Measurements from ENCODE around the gene PASD1.

Gene PASD1

DNA sequence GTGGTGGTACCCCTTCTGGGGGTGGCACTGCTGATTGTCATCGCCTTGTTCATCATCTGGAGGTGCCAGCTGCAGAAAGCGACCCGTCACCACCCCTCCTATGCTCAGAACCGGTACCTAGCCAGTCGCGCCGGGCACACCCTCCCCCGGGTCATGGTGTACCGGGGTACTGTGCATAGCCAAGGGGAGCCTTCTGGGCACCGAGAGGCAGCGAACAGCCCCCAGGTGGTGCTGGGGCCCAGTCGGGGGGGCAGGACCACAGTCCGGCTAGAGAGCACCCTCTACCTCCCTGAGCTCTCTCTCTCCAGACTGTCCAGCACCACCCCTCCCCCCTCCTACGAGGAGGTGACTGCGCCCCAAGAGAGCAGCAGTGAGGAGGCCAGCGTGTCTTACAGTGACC lies 137.1 kb downstream of the PASD1 start:
- TF ChIP-seq JUND (IDR thresholded peaks at IDR 0.05; ENCODE audit: low read depth): no peak
- in situ Hi-C loops (cut with HindIII; ENCODE audit: low pct_unique_long_range_greater_than_20kb, low sequenced_read_pairs): no loop called here
- no peak for DNase-seq (ENCODE audit: low read depth in 1 of 2, low spot score in 1 of 2)

- no peak for TF ChIP-seq JUND (IDR thresholded peaks at IDR 0.05; ENCODE audit: low read depth)
- DNase-seq (ENCODE audit: low read depth in 1 of 2, low spot score in 1 of 2): no peak
- in situ Hi-C loops (cut with HindIII; ENCODE audit: low pct_unique_long_range_greater_than_20kb, low sequenced_read_pairs): no loop called here
Observed at GRCh38 chrX:151701071-151701470, 137.6 kb downstream of the PASD1 start.

GRCh38 chrX:151701531-151701930 lies 138.1 kb downstream of the PASD1 start:
- no peak for TF ChIP-seq JUND (IDR thresholded peaks at IDR 0.05; ENCODE audit: low read depth)
- no peak for DNase-seq (ENCODE audit: low read depth in 1 of 2, low spot score in 1 of 2)
- in situ Hi-C loops (cut with HindIII; ENCODE audit: low pct_unique_long_range_greater_than_20kb, low sequenced_read_pairs): no loop called here

DNA sequence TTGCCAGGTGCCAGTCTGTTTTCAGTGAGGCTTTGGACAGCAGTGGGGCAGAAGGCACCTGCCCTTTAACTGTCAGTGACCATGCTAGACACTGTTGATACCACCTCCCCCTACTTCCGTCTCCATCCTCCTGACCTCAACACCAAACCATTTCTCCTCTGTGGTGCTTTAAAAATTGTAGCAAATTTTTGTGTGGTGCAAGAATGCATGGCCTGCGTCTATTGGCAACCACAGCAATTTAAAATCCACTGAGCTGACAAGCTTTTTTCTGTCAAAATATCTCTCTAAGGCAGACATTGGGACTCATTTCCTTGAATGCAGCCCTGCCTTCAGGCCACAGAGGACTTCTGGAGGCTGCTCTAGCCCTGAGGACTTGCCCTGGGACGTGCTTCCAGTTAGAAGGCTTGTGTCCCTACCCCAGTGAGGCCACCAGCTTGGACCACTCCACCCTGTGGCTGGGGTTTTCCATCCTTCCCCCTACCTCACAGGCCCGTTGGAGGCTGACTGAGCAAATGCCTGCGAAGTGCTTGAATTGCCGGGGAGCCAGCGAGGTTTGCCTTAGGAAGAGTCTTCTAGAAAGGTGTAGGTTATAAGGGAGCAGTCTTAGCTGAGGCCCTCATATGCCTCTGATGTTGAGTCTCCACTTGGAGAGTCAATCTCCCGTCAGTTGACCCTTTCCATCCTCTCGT lies 138.7 kb downstream of the PASD1 start:
- in situ Hi-C loops (cut with HindIII; ENCODE audit: low pct_unique_long_range_greater_than_20kb, low sequenced_read_pairs): no loop called here
- DNase-seq (ENCODE audit: low read depth in 1 of 2, low spot score in 1 of 2): no peak
- no peak for TF ChIP-seq JUND (IDR thresholded peaks at IDR 0.05; ENCODE audit: low read depth)

DNA sequence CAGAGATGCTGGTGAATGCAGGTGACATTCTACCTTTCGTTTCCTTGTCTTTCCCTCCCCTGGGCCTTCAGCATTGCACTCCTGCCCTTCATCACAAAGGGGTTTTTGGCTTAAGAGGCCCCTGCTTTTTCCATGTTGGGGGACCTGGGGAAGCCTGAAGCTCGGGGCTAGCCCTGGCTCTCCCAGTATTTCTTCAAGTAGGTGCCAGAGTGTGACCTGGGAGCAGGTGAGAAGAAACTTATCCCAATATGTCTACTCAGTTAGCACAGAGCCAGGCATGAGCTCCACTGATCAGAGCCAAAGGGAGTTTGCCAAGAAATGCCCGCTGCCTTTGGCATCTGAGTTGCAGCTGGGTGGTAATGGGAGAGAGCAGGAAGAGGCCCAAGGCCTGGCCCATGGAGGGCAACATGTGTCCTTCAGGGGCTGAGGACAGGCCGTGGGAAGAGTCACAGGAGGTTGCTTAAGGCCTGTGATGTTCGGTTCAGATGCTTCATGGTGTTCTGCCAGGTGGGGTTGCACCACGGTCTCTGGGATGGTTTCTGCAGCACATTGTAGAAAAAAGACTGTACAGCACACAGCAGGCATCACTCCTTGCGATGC lies 139.4 kb downstream of the PASD1 start:
- TF ChIP-seq JUND (IDR thresholded peaks at IDR 0.05; ENCODE audit: low read depth): no peak
- in situ Hi-C loops (cut with HindIII; ENCODE audit: low pct_unique_long_range_greater_than_20kb, low sequenced_read_pairs): no loop called here
- DNase-seq (ENCODE audit: low read depth in 1 of 2, low spot score in 1 of 2): no peak

- no peak for TF ChIP-seq JUND (IDR thresholded peaks at IDR 0.05; ENCODE audit: low read depth)
- no peak for DNase-seq (ENCODE audit: low read depth in 1 of 2, low spot score in 1 of 2)
- in situ Hi-C loops (cut with HindIII; ENCODE audit: low pct_unique_long_range_greater_than_20kb, low sequenced_read_pairs): no loop called here
Observed at GRCh38 chrX:151703487-151703886, 140.0 kb downstream of the PASD1 start.

DNA sequence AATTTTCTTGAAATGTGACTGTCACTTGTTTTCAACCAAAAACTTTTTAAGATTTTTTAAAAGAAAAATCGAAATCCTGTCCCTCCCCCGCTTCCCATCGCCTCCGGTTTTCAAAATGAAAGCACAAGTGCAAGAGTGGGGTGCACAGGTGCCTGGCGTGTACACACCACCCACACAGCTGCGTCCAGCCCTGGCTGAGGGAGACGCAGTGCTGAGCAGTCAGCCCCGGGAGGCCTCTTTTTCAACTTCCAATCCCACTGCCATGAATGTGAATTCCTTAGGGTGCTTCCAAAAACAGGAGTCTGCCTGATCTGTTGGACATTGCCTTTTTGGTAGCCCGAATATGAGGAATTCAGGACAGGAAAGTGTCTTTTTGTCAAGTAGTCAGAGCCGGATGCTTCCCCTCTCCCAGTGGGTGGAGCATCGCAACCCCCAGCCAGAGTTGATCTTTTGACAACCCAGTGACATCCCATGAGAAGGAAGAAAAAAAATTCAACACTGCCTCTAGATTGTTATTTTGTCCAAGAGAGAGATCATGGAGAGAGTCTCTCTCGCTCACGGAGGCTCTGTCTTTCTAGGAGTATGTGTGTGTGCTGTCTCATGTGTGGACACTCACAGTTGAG lies 140.7 kb downstream of the PASD1 start:
- in situ Hi-C loops (cut with HindIII; ENCODE audit: low pct_unique_long_range_greater_than_20kb, low sequenced_read_pairs): no loop called here
- no peak for TF ChIP-seq JUND (IDR thresholded peaks at IDR 0.05; ENCODE audit: low read depth)

DNA sequence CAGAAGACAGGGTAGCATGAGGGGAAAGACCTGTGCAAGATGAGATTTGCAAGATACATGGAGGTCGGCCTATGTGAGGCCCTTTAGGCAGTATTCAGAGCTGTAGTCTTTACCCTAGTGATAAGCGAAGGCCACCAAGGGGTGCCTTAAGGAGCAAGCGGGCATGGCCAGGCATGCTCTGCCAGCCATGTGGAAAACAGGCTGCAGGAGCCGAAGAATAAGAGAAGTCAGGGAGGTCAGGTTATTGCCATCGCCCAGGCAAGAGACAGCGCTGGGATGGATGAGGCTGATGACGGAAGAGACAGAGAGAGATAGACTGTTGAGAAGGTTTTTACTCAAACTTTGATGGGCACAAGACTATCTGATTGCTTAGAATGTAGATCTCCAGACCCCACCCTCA lies 145.3 kb downstream of the PASD1 start:
- DNase-seq (ENCODE audit: low read depth in 1 of 2, low spot score in 1 of 2): no peak
- no peak for TF ChIP-seq JUND (IDR thresholded peaks at IDR 0.05; ENCODE audit: low read depth)
- in situ Hi-C loops (cut with HindIII; ENCODE audit: low pct_unique_long_range_greater_than_20kb, low sequenced_read_pairs): no loop called here

More for the DNA sequence above, 140.7 kb downstream of the PASD1 start:
- DNase-seq (ENCODE audit: low read depth in 1 of 2, low spot score in 1 of 2): no peak

GRCh38 chrX:151710457-151710856 lies 147.0 kb downstream of the PASD1 start:
- TF ChIP-seq JUND (IDR thresholded peaks at IDR 0.05; ENCODE audit: low read depth): no peak
- in situ Hi-C loops (cut with HindIII; ENCODE audit: low pct_unique_long_range_greater_than_20kb, low sequenced_read_pairs): no loop called here
- no peak for DNase-seq (ENCODE audit: low read depth in 1 of 2, low spot score in 1 of 2)

DNA sequence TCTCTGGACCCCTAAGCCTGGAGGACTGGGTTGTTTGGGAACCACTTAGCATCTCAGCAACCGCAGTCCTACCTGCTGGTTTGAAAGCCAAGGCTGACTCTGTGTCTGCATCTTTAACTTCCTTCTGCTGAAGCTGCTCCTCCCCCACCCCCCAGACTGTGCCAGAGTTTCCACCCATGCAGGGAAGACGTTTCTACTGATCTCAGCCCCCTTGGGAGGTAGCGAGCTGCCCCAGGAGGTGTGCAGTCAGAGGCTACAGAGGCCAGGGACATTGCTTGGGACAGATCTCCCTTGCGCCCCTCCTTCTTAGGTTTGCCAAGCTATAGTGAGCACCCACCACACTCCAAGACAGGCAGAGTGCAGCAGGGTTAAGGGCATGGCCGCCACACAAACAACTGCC lies 147.7 kb downstream of the PASD1 start:
- DNase-seq (ENCODE audit: low read depth in 1 of 2, low spot score in 1 of 2): no peak
- in situ Hi-C loops (cut with HindIII; ENCODE audit: low pct_unique_long_range_greater_than_20kb, low sequenced_read_pairs): no loop called here
- no peak for TF ChIP-seq JUND (IDR thresholded peaks at IDR 0.05; ENCODE audit: low read depth)

GRCh38 chrX:151711787-151712186 lies 148.3 kb downstream of the PASD1 start:
- TF ChIP-seq JUND (IDR thresholded peaks at IDR 0.05; ENCODE audit: low read depth): no peak
- DNase-seq (ENCODE audit: low read depth in 1 of 2, low spot score in 1 of 2): no peak
- in situ Hi-C loops (cut with HindIII; ENCODE audit: low pct_unique_long_range_greater_than_20kb, low sequenced_read_pairs): no loop called here

DNA sequence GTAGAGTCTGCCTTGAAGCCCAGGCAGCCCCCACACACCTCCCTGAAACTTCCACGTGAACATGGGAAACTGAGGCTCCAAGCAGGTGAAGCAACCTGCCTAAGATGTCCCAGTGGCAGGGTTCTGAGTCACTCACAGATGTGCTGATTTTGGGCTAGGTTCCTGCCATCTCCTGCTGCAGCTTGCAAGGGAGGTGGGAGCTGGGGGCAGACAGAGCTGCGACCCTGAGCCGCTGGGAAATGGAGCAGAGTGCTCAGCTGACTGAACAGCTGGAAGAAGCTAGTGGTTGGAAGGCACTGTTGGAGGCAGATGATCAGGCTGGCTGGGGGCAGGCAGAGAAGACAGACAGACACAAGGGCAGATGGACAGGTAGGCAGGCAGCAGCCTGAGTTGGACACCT lies 148.8 kb downstream of the PASD1 start:
- in situ Hi-C loops (cut with HindIII; ENCODE audit: low pct_unique_long_range_greater_than_20kb, low sequenced_read_pairs): no loop called here
- DNase-seq (ENCODE audit: low read depth in 1 of 2, low spot score in 1 of 2): no peak
- TF ChIP-seq JUND (IDR thresholded peaks at IDR 0.05; ENCODE audit: low read depth): no peak

DNA sequence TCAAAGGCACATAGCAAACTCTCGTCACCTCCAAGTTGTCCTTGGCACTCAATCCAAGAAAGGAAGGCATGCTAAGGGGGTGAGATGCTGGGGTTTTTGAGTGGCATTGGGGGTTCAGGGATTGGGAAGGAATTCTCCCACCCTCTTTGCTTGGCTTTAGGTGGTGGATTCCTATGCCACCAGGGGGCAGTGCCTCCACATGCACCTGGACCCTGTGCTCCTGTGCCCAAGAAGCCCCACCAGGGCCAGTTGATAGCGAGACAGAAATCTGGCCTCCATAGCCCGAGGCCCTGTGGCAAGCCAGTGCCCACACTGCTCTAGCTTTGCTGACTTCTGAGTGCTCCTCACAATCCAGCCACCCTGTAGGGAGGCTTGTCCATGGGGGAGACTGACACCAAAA lies 150.4 kb downstream of the PASD1 start:
- no peak for TF ChIP-seq JUND (IDR thresholded peaks at IDR 0.05; ENCODE audit: low read depth)
- peak in 1 of 2 experiments; percentile 0 for DNase-seq (ENCODE audit: low read depth in 1 of 2, low spot score in 1 of 2)
- in situ Hi-C loops (cut with HindIII; ENCODE audit: low pct_unique_long_range_greater_than_20kb, low sequenced_read_pairs): no loop called here

All from T47D (cell line).